ENCODE measurements around the gene TNFRSF13B.
A peak's percentile ranks its signal among the peaks of the same experiment; 100 is the strongest.
"Not testable (repeated sequence)": the region's sequence is repeated elsewhere in the genome, so short reads cannot be mapped to it uniquely, and the experiment has no call there.

Gene TNFRSF13B

GRCh38 chr17:17004251-17004996 lies 32.5 kb upstream of the TNFRSF13B start:
- no peak for DNase-seq

- DNase-seq = not testable (repeated sequence)
These were observed 31.1 kb upstream of the TNFRSF13B start for GRCh38 chr17:17002731-17003715.

GRCh38 chr17:17001874-17002520 lies 30.1 kb upstream of the TNFRSF13B start:
- peak; percentile 17 to 83 for DNase-seq

DNA sequence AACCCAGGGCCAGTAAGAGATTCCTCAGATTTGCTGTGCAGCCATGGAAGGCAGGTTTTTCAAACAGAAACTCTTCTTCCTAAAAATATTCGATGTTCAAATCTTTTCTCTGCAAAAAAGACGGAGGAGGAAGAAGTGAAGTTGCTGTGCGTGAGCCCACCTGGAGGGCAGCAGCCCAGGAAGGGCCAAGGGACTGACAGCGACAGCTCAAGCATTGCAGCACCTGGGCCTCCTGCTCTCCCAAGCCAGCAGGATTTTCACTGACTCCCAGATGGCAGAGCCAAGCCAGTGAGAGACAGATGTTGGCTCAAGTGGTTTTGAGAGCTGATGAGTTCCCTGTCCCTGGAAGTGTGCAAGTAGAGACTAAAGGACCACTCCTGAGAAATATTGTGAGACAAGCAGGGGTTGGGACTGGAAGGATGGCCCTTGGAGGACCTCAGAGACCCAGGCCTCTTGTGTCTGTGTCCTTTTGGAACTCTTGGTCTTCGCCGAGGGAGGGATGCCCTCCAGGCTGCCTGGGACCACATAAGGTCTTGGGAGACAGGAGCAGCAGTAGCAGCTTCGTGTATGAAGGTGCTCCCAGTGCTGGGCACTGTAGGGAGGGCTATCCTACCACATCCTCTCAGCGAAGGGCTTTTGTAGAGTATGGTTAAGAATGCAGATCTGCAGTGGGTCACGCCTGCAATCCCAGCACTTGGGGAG lies 29.3 kb upstream of the TNFRSF13B start:
- no peak for DNase-seq

GRCh38 chr17:16999931-17000625 lies 28.2 kb upstream of the TNFRSF13B start:
- no peak for DNase-seq

DNA sequence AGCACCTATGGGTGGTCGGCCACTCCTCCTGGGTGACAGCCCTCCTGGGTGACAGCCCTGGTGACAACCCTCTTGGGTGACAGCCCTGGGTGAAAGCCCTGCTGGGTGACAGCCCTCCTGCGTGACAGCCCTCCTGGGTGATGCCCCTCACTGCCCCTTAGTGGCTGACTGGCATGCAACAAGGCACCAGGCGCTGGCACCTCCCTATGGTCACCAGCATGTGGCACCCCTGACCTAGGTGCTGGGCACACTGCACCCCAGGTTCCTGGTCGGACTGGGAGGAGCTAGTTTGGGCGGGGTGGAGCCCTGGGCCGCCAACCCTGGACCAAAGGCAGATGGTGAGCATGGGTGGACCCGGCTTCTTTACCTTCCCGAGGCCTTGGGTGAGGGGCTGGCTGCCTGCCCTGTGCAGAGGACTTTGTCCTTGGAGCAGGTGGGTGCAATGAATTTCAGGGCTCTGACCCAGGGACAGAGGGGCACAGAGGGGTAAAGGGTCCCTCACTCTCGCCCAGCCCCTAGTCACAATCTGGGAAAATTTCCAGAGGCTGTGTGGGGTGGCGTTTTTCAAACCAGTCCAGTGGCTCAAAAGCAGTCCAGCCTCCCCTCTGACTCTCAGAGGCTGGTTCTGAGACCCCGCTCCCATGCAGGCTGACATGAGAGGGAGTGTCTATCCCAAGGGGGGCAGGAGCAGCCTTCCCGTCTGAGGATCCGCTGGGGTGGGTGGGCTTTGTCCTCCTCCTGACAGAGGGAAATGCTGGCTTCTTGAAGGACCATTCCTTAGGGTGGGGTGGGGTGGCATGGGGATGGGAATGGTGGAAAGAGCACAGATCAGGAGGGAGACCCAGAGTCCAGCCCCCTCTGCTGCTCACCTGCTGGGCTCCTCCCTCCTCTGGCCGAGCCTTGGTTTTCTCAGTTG lies 25.9 kb upstream of the TNFRSF13B start:
- no peak for DNase-seq

GRCh38 chr17:16996726-16997125 lies 24.8 kb upstream of the TNFRSF13B start:
- not testable (repeated sequence) for DNase-seq

DNA sequence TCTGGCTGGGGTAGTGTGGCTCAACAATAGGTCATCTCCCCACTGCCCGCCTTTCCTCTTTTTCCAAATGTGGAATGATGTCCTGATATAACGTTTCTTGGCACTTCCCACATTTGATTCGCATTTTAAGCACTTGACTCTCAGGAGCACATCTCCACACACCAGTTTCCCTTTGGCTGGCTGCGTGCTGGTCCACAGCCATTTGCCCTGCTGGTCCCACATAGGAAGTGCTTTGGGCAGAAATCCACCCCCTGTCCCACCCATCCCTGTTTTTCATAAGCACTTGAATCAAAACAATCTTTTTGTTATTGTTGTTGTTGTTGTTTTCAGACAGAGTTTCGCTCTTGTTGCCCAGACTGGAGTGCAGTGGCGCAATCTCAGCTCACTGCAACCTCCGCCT lies 24.0 kb upstream of the TNFRSF13B start:
- DNase-seq = no peak

DNA sequence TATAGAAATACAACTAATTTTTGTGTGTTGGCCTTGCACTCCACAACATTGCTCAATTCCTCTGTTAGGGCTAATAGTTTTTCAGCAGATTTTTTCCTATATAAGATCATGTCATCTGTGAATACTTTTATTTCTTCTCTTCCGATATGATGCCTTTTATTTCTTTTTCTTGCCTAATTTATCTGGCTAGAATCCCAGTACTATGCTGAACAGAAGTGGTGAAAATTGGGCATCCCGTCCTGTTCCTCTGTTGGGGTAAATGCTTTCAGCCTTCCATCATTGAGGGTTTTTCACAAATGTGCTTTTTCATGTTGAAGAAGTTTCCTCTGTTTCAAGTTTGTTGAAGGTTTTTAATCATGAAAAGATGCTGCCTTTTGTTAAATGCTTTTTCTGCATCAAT lies 22.7 kb upstream of the TNFRSF13B start:
- DNase-seq = no peak

GRCh38 chr17:16991349-16992009 lies 19.6 kb upstream of the TNFRSF13B start:
- DNase-seq = peak; percentile 26 to 82

DNA sequence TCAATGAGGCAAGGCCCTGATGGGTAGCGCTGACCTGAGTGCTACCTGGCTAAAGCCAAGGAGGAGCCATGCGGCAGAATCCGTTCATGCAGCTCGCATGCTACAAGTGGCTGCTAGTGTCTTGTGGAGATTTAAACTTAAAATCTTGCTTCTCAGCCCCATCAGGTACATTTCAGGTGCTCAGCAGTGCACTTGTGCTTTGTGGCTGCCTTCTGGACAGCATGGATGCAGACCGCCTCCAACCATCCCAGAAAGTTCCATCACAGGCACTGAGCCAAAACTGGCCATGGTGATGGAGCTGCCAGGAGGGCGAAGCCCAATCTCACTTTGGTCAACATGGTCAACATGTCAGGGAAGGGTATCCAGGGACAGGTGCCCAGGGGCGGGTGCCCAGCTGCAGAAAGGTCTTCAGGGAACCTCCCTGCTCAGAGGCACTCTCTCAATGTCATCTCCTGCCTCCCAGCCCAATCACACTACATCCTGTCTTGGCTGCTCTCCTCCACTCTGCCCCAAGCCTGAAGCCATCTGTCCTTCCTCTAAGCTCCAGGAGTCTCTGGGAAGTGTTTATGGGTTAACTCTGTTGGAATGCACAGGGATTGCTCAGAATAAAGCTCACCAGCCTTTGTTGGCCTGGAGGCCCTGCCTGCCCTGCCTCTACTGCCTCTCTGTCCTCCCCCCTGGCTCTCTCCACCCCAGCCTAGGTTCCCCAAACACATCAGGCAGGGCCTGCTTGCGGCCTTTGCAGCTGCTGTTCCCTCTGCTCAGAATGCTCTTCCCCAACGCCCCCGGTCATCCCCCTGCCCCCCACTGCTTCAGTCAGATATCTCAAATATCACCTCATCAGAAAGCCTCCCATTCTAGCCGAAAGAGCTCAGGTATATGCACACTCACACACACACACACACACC lies 18.3 kb upstream of the TNFRSF13B start:
- no peak for DNase-seq

DNA sequence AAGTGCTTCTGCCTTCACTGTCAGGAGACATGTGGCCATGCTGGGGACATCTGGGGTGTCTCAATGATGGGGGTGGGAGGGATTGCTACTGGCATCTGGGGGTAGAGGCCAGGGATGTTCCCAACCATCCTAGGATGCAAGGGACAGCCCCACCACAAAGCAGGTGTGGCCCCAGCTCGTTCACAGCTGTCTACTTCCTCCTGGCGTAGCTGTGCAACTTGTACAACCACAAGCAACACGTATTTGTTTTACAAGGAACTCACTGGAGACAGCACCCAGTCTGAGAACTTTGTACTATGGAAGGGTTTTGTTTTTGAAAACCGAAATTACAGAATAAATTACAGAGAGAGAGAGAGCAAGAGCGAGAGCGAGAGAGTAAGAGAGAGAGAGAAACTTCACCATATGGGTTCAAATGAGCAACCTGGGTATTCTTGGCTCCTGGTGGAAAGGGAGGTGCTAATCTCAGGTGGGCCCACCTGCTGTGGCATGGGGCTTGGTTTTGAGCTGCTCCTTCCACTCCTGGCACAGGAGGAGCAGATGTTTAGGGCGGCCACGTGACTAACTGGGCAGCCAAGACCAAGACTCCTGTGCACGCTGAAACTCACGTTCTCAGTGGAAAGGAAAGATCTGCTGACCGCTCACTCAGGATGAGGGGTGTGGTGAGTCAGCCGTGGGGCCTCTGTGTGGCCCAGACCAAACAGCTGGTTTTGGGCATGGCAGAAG lies 17.5 kb upstream of the TNFRSF13B start:
- DNase-seq = no peak

DNA sequence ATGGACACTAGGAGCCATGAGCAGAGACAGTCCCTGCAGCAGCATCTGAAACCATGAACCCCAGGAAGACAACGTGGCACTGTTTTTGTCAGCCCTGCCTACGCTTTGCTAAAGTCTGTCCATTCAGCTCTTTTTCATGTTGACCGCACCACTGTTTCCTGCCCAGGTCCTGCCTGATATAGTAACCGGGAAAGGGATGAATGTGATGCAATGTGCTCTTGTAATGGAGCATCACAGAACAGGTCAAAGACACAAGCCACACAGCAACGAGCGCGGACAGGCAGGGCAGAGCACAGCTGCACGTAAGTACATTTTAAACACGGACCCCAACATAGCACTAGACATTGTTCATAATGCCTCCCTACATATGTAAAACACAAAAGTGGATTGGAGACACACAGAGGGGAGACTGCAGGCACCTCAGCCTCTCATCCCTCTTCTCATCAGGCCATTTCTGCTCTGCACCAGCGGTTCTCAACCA lies 16.9 kb upstream of the TNFRSF13B start:
- DNase-seq = no peak

GRCh38 chr17:16987830-16988601 lies 16.1 kb upstream of the TNFRSF13B start:
- DNase-seq = peak; percentile 82 to 84

DNA sequence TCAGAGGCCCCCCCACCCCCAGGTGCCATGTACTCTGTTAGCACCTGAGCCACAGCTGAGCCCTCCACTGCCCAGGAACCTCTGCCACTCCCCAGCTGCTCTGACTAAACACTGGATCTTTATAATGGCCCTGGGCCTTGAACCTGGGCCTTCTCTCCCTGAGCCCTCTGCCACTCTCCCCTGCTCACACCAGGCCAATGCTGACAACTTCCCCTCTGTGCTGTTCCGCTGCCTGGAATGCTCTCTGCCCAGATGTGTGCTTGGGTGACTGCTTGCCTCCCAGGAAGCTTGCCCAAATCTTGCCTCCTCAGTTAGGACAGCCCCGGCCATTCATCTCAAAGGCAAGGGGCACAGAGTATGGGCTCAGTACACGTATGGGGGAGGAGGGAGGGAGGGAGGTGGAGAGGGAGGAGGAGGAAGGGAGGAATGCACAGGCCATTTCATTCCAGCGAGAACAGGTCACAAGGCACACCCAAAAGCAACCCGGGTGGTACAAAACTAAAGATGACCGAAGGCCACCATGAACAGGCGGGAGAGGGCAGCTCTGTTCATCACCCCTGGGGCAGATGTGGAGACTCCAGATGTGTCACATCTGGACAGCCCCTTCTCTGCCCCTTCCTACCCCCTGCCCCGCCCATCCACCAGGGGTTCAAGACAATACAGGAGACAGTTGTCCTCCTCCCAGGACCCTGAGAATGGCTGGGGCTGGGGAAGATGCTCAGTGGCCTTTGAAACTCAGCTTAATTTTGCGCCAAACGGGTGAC lies 15.3 kb upstream of the TNFRSF13B start:
- DNase-seq = no peak

DNA sequence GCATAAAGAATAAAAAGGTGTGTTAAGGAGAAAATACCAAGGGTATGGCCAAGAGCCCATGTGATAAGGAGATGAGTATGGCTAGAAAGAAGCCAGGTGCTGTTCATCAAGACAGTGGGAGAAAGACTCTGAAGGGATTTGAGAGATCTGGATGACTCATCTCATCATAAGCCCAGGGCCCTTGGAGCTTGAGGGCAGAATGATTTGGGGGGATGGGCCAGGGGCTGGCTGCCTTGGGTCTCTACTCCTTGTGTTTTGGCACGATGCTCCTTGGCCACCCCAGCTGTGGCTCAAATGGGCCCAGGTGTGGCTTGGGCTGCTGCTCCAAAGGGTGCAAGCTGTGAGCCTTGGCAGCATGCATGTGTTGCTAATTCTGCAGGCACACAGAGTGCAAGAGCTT lies 14.5 kb upstream of the TNFRSF13B start:
- DNase-seq = no peak

- DNase-seq = no peak
These were observed 10.0 kb upstream of the TNFRSF13B start for GRCh38 chr17:16981928-16982327.

Data from inflammatory macrophage treated with lipopolysaccharide for 1 hour (primary cell).